HEK293 (cell line): Measurements from ENCODE around the gene SPRR5.

Source experiments
- CTCF ChIP-seq: fragments of 450-650 bp; formaldehyde crosslinking; IDR thresholded peaks from 2 replicates; pipeline ENCODE4 v1.5.1; 2016; ENCODE audit warnings: missing biosample characterization, missing genetic modification characterization
- PATZ1 ChIP-seq: fragments of 450-650 bp; formaldehyde crosslinking; IDR thresholded peaks from 2 replicates; pipeline ENCODE4 v1.5.1; 2016; ENCODE audit warnings: missing biosample characterization, missing genetic modification characterization
- ZNF837 ChIP-seq: fragments of 450-650 bp; formaldehyde crosslinking; IDR thresholded peaks from 2 replicates; pipeline ENCODE4 v1.5.1; 2016; ENCODE audit warnings: missing biosample characterization, missing genetic modification characterization

GRCh38 chr1:152928671-152929070 lies 18.3 kb upstream of the SPRR5 start:
- TF ChIP-seq PATZ1 (tag by site-specific recombination) (no peak), CTCF (tag by site-specific recombination) (no peak), ZNF837 (tag by site-specific recombination) (no peak)
